ENCODE measurements around the gene HSD17B12.

Gene HSD17B12

GRCh38 chr11:43853781-43854180 lies 173.2 kb downstream of the HSD17B12 start:
- intact Hi-C loops (cut with DNase I; ENCODE audit: low total_unique reads), result no loop called here
- H3K4me3 ChIP-seq, result no peak overlapping the region
- TF ChIP-seq CTCF (IDR thresholded peaks at IDR 0.05), result no peak
- H3K36me3 ChIP-seq, result peaks cover 6 to 22% (median 19%) of the 10 kb centered on the region in 3 donors
- no peaks in the 10 kb centered on the region for H3K27me3 ChIP-seq
- DNase-seq, result no peak
- no peaks in the 10 kb centered on the region for H3K9me3 ChIP-seq
- no peak overlapping the region for H3K27ac ChIP-seq
- no peaks in the 10 kb centered on the region for H3K4me1 ChIP-seq

GRCh38 chr11:43856993-43857392 lies 176.5 kb downstream of the HSD17B12 start:
- DNase-seq, result no peak
- intact Hi-C loops (cut with DNase I; ENCODE audit: low total_unique reads), result no loop called here
- H3K27me3 ChIP-seq, result no peaks in the 10 kb centered on the region
- H3K36me3 ChIP-seq, result peaks cover 8 to 22% (median 19%) of the 10 kb centered on the region in 3 donors
- no peaks in the 10 kb centered on the region for H3K4me1 ChIP-seq
- no peak for TF ChIP-seq CTCF (IDR thresholded peaks at IDR 0.05)
- no peak overlapping the region for H3K4me3 ChIP-seq
- no peaks in the 10 kb centered on the region for H3K9me3 ChIP-seq
- H3K27ac ChIP-seq, result no peak overlapping the region

GRCh38 chr11:43861141-43861540 lies 180.6 kb downstream of the HSD17B12 start:
- no peaks in the 10 kb centered on the region for H3K9me3 ChIP-seq
- no peak overlapping the region for H3K4me3 ChIP-seq
- TF ChIP-seq CTCF (IDR thresholded peaks at IDR 0.05), result no peak
- no peak for DNase-seq
- H3K27ac ChIP-seq, result no peak overlapping the region
- no peaks in the 10 kb centered on the region for H3K4me1 ChIP-seq
- H3K36me3 ChIP-seq, result peaks cover 7 to 8% (median 7%) of the 10 kb centered on the region in 3 donors
- H3K27me3 ChIP-seq, result no peaks in the 10 kb centered on the region
- intact Hi-C loops (cut with DNase I; ENCODE audit: low total_unique reads), result no loop called here

- Histone ChIP-seq H3K27me3 (peaks cover 0 to 13% of the 10 kb centered on the region in 2 donors), H3K36me3 (no peaks in the 10 kb centered on the region), H3K27ac (no peak overlapping the region), H3K4me1 (no peaks in the 10 kb centered on the region), H3K9me3 (no peaks in the 10 kb centered on the region), H3K4me3 (no peak overlapping the region)
- intact Hi-C loops (cut with DNase I; ENCODE audit: low total_unique reads), result no loop called here
- DNase-seq, result no peak
- TF ChIP-seq CTCF (IDR thresholded peaks at IDR 0.05), result no peak
These were observed 186.0 kb downstream of the HSD17B12 start for GRCh38 chr11:43866520-43866919.

- no peaks in the 10 kb centered on the region for H3K4me1 ChIP-seq
- TF ChIP-seq CTCF (IDR thresholded peaks at IDR 0.05), result no peak
These were observed 186.4 kb downstream of the HSD17B12 start for GRCh38 chr11:43866969-43867368.

More at GRCh38 chr11:43866969-43867368, 186.4 kb downstream of the HSD17B12 start:
- H3K4me3 ChIP-seq, result no peak overlapping the region
- no peak overlapping the region for H3K27ac ChIP-seq
- peaks cover 0 to 18% of the 10 kb centered on the region in 2 donors for H3K27me3 ChIP-seq
- no peaks in the 10 kb centered on the region for H3K9me3 ChIP-seq
- no peak for DNase-seq
- H3K36me3 ChIP-seq, result no peaks in the 10 kb centered on the region
- intact Hi-C loops (cut with DNase I; ENCODE audit: low total_unique reads), result no loop called here
